Measurements from ENCODE around the gene ARMC12.

The ARMC12 gene

GRCh38 chr6:35739645-35740524 is 3.1 kb downstream of the ARMC12 start:
- TF ChIP-seq OSR1 (CRISPR knock-in tag; IDR thresholded peaks at IDR 0.05) (no peak), TSHZ2 (CRISPR knock-in tag; IDR thresholded peaks at IDR 0.05) (no peak), ZC3H10 (CRISPR knock-in tag; IDR thresholded peaks at IDR 0.05) (no peak), GLIS3 (CRISPR knock-in tag; IDR thresholded peaks at IDR 0.05) (no peak), ZNF8 (CRISPR knock-in tag; IDR thresholded peaks at IDR 0.05) (no peak), ESRRG (CRISPR knock-in tag; IDR thresholded peaks at IDR 0.05) (no peak), RARB (CRISPR knock-in tag; IDR thresholded peaks at IDR 0.05) (no peak), ISL1 (CRISPR knock-in tag; IDR thresholded peaks at IDR 0.05) (no peak), POU6F1 (CRISPR knock-in tag; IDR thresholded peaks at IDR 0.05; ENCODE audit: borderline replicate concordance, low read depth) (no peak), PPARA (CRISPR knock-in tag; IDR thresholded peaks at IDR 0.05; ENCODE audit: borderline replicate concordance) (no peak), SNAI2 (CRISPR knock-in tag; IDR thresholded peaks at IDR 0.05) (no peak), ZNF70 (CRISPR knock-in tag; IDR thresholded peaks at IDR 0.05) (no peak), ZFP30 (CRISPR knock-in tag; IDR thresholded peaks at IDR 0.05) (no peak), TCF4 (CRISPR knock-in tag; IDR thresholded peaks at IDR 0.05; ENCODE audit: borderline replicate concordance) (no peak)
- ATAC-seq, result no peak

GRCh38 chr6:35742842-35743241 is 6.0 kb downstream of the ARMC12 start:
- TF ChIP-seq OSR1 (CRISPR knock-in tag; IDR thresholded peaks at IDR 0.05), result no peak
- no peak for TF ChIP-seq ESRRG (CRISPR knock-in tag; IDR thresholded peaks at IDR 0.05)
- TF ChIP-seq RARB (CRISPR knock-in tag; IDR thresholded peaks at IDR 0.05), result no peak
- no peak for TF ChIP-seq ISL1 (CRISPR knock-in tag; IDR thresholded peaks at IDR 0.05)
- no peak for TF ChIP-seq PPARA (CRISPR knock-in tag; IDR thresholded peaks at IDR 0.05; ENCODE audit: borderline replicate concordance)
- no peak for ATAC-seq

GRCh38 chr6:35745509-35745908 is 8.7 kb downstream of the ARMC12 start:
- no peak for TF ChIP-seq CSRNP3 (CRISPR knock-in tag; IDR thresholded peaks at IDR 0.05)
- no peak for TF ChIP-seq TSHZ2 (CRISPR knock-in tag; IDR thresholded peaks at IDR 0.05)
- no peak for TF ChIP-seq ZFP30 (CRISPR knock-in tag; IDR thresholded peaks at IDR 0.05)
- TF ChIP-seq POU6F1 (CRISPR knock-in tag; IDR thresholded peaks at IDR 0.05; ENCODE audit: borderline replicate concordance, low read depth), result no peak
- no peak for TF ChIP-seq PATZ1 (CRISPR knock-in tag; IDR thresholded peaks at IDR 0.05; ENCODE audit: borderline replicate concordance)
- TF ChIP-seq CREB5 (CRISPR knock-in tag; IDR thresholded peaks at IDR 0.05; ENCODE audit: low read depth), result no peak
- no peak for TF ChIP-seq ZNF70 (CRISPR knock-in tag; IDR thresholded peaks at IDR 0.05)
- TF ChIP-seq ISL1 (CRISPR knock-in tag; IDR thresholded peaks at IDR 0.05), result no peak
- TF ChIP-seq ESRRG (CRISPR knock-in tag; IDR thresholded peaks at IDR 0.05), result no peak
- no peak for TF ChIP-seq ARNTL (CRISPR knock-in tag; IDR thresholded peaks at IDR 0.05; ENCODE audit: borderline replicate concordance, low read depth)
- TF ChIP-seq TCF4 (CRISPR knock-in tag; IDR thresholded peaks at IDR 0.05; ENCODE audit: borderline replicate concordance), result no peak
- TF ChIP-seq BACH2 (CRISPR knock-in tag; IDR thresholded peaks at IDR 0.05; ENCODE audit: borderline replicate concordance), result no peak
- TF ChIP-seq ZNF565 (CRISPR knock-in tag; conservative IDR thresholded peaks at IDR 0.05; ENCODE audit: low read depth), result no peak
- no peak for TF ChIP-seq OSR1 (CRISPR knock-in tag; IDR thresholded peaks at IDR 0.05)
- TF ChIP-seq PPARA (CRISPR knock-in tag; IDR thresholded peaks at IDR 0.05; ENCODE audit: borderline replicate concordance), result no peak
- no peak for TF ChIP-seq TOX (CRISPR knock-in tag; IDR thresholded peaks at IDR 0.05; ENCODE audit: borderline replicate concordance)
- no peak for ATAC-seq
